Stimulated activated CD4-positive, alpha-beta T cell treated with anti-CD3 and anti-CD28 coated beads, TNF-alpha, amount 100 ng/mL, for 48 hours (primary cell): ENCODE measurements around the gene PTH1R.

Source experiments
- DNase-seq, 3 donors: peaks; one replicate each; pipeline ENCODE4 v3.0.0-alpha.2; 2020; ENCODE audit warnings: low read depth in 3 of 3

PTH1R gene

DNA sequence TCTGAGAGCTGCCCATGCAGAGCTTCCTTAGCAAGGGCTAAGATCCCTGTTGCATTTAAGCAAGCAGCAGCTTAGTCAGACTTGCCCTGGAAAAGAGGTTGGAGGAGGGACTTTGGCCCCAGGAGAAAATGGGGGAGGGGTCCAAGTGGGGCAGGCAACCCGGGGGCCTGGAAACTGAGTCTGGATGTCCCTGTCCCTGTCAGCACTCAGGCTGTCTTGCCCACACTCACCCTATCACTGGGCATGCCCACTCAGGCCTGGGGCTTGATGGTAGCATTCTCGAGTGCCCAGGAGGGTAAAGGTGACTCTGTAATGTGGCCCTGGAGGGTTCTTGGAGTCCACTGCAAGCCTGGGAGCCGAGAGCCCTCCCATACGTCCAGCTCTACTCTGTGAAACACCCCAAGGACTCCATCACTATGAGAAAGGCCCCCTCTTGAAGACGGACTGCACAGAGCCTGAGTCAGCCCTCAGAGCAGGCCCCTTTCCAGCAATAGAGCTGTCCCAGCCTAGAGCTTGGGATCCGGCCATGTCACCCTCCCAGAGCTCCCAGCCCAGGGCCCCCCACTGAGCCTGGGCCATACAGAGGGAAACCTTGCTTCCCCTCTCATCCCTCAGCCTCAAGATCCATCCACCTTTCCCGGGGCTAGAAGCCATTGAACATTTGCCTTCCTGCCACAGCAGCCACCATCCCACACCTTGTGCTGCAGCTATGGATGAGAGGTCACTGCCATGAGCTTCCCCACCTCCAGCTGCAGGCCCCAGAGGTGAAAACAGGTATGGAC is 27.6 kb upstream of the PTH1R start:
- DNase-seq, result no peak

DNA sequence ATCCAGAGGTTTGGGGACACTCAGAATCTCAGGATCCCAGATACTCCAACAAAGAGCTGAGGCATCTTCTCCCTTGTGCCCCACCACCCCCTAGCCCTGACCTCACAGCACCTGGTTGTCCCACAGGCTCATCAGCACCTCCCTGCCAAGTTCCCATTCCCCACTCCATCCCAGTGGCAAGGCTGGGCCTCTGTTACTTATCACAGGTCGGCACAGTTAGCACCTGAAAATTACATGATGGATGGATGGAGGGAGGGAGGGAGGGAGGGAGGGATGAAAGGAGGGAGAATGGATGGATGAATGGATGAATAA is 27.1 kb upstream of the PTH1R start:
- no peak for DNase-seq

DNA sequence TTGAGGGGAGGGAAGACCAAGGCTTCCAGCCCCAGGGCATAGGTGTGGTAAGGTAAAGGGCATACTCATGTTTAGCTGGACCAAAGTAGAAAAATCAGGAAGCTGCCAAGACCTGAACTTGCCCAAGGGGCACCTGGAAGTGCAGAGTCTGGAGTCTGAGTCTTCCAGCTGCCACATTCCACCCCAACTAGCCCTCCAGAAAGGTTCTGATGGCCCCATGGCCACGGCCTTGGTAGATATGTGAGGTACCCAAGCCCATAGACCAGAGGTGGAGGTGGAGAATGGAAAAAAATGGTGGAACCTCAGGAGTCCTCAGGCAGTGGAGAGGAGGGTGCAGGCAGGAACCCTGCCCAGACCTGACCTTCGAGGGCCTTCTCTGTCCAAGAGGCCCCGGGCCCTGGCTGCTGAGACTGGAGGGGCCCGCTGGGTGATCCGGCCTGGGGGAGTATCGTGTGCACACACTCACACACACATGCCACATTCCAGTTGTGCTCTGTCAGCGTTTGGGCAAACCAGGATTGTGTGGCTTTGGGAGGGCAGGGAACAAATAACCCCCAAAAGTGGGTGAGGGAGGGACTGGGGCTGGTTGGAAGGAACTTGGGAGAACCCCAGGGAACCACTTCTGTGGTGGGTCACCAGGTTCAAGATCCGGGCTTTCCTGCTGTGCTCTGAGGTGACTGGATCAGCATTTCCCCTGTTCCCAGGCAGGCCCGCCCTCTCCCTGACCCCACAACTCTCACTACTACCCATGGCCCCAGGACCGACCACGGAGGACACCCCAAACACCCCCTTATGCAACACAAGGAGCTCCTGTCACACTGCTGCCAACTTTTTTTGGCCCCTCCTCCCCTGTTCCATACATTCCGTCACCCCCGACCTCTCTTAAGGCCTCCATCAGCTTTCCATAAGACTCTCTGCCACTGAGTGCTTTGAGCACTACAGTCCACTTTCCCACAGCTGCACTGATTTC is 25.9 kb upstream of the PTH1R start:
- DNase-seq, result no peak

DNA sequence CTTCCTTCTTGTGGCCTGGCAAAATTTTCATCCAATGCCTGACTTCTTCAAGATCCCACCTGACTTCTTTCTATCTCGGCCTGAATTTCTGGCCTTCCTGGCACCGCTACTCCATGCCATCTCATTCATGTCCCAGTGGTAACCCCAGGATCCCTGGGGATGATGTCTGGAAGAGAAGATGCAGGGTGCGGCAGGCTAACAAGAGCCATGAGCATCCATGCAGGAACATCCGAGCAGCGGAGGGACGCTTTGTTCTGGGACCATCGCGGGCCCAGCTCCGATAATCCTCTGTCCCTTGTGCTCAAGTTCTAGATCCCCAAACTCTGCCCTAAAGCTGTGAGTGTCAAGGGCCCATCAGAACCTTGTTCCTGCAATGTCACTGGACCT is 25.2 kb upstream of the PTH1R start:
- no peak for DNase-seq

GRCh38 chr3:46852839-46853355 is 24.6 kb upstream of the PTH1R start:
- no peak for DNase-seq

DNA sequence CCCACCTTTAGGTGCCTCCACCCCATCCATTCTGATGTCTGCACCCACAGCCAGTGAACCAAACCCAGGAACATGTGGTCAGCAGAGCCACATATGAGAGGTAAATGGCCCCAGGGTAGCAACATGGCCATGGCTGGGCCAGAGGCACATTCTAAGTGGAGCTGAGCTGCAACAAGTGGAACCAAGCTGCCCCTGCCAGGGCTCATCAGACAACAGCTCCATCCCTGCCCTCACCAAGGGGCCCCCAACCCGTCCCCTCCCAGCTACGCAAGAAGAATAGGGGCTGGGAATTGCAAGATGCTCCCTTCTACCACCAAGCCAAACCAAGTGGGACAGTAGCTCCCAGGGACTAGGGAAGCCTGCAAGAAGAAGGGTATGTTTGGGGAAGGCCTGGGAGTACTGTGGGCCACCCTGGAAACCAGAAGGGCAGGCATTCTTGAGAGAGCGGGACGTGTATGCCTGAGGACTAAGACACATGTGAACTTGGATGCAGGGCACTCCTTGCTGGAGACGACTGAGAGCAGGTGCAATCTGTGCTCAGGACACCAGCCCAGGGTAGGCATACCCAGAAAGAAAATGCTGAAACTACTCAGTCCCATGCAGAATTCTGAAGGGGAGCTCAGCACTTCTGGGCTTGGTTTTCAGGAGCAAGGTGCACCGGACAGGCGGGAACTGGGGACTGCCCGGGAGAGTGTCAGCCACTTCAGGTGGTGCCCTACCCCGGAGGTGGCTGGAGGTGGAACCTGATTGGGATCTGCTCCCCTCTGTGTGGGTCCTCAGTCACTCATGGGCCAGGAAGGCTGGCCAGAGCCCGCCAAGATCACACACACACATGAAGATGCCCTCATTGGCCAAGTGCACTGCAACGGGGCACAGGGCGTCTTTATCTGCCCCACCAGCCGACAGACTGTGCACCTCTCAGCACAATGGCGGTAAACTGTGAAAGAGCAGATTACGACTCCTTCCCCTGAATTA is 23.8 kb upstream of the PTH1R start:
- DNase-seq, result no peak

DNA sequence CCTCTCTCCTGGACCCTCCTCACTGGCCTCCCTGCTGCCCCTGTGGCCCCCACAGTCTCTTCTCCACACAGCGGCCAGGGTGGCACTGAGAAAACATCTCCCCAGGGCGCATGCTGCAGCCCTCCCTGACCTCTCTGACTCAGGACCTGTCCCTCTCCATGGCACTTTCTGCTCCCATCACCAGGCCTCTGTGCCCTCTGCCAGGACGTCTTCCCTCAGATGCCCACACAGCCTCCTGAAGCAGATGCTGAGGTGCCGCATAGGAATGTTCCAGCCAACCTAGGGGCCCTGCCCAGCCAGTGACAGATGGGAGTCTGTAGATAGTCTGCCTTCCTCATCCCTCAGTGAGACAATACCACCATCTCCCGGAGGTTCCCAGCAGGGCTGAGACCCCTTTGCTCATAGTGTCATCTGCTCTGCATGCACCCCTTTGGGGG is 22.9 kb upstream of the PTH1R start:
- DNase-seq, result no peak

- DNase-seq, result no peak
Measured at GRCh38 chr3:46856576-46857471, 20.7 kb upstream of the PTH1R start.

DNA sequence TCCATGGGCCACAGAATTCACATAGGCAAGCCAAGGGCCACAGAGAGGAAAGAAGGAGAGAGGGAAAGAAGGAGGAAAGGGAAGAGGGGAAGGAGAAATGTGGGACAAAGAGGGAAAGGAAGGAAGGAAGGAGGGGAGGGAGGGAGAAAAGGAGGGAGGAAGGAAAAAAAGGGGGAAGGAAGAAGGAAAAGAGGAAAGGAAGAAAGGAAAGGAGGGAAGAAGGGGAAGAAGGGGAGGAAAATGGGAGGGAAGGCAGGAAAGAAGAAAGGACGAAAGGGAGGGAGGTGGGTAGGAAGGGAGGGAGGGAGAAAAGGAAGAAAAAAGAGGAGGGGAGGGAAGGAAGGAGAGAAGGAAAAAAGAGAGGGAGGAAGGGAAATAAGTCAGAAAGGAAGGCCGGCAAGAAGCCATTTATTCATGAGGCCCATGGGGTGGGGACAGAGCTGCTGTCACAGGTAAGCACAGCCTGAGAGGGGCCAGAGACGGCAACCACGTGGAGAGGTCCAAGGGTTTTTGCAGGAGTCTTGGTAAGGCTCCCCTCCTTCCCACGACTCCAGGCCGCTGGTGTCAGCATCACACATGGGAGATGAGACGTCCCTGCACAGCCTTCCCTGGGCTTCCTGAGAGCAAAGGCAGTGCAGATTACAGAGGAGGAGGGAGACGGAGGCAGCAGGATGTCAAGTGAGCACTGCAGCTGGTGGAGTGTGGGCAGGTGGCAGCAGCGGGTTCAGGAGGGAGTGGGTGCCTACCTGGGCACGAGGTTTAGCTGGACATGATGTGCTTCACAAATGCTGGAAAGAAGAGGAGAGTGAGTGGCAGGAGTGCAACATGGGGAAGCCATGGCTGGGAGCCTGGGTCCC is 19.8 kb upstream of the PTH1R start:
- DNase-seq, result no peak

- DNase-seq, result no peak
Measured at GRCh38 chr3:46858456-46858855, 19.1 kb upstream of the PTH1R start.

DNA sequence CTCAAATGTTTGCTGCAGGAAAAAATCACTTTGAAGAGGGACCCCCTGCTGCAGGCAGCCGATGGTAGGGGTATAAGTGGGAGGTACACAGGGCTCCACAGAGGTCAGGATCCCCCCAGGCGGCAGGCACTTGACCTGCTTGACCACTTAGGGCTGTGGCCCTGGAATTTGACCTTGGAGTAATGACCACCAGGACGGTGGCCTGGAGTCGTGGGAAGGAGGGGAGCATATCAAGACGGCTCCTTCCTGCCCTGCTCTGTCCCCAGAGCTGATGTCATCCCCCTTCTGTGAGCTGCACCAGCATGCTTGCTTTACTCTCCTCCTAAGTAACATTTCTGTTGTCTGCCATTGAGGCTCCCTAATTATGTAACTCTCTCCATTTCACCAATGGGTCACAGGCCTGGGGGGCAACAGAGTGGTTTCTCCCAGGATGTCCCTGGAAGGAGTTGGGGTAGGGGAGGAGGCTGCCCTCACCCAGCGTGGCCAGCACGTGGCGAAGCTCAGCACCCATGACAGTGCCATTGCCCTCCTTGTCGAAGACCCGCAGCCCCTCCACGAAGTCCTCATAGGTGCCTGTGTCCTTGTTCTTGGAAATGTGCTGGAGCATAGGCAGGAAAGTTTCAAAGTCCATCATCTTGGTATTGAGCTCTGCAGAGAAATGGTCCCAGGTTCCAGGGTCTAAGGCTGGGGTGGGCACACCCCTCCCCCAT is 18.4 kb upstream of the PTH1R start:
- DNase-seq, result no peak

DNA sequence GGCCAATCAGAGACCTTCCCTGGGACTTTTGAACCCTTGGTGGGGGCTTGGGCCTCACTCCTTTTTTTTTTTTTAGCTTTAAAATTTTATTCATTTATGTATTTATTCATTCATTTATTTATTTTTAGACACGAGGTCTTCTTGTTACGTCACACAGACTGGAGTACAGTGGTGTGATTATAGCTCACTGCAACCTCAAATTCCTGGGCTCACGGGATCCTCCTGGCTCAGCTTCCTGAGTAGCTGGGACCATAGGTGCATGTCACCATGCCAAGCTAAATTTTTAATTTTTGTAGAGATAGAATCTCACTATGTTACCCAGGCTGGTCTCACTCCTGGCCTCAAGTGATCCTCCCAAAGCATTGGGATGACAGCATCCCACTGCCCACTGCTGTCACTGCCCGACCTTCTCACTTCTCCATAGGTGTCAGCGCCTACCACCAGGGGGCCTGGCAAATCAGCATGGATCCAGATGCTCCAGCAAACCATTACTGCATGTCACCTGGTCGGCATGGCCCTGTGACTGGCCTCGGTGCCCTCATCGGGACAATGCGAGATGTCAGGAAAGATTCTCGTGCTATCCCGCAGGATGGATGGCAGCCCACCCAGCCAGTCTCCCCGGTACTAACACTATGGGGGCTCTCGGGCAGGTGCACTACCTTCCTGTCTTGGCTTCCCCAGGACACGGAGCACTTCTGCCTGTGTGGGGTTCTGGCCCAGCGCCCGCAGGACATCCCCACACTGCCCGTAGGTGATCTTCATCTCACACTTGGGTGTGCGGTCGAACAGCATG is 17.3 kb upstream of the PTH1R start:
- DNase-seq, result no peak

GRCh38 chr3:46860810-46861604 is 16.5 kb upstream of the PTH1R start:
- DNase-seq, result no peak

DNA sequence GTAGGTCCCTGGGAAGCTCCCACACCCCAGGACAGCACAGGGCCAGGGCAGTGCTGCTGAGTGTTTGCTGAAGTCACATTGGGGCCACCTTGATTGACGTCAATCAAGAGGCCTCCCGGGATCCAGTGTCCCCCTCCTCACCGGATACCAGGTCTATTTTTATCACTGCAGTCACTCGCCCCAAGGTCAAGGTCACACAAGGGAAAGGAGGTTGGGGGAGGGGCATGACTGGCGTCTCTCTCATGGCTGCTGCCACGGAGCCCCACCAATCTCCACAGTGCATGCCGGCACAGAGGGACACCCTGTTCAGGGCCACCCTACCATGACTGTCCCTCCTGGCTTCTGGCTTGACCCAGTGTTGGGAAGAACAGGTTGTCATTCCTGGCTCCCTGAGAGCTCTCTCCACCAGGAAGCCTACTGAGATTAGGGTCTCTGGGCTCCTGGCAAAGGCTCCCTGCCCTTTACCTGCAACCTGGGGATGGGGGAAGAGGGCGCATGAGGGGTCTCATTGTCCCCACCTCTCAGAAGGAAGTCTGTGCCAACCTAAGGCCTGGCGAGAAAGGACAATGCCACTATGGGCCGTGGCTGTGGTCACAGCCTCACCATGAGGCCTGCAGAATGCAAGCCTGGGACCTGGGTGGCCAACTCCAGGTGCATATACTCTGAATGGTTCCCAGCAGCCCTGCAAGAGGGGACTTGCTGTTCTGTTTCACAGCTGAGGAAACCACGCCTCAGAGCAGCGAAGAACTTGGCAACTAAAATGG is 15.7 kb upstream of the PTH1R start:
- DNase-seq, result no peak

GRCh38 chr3:46862369-46863025 is 15.0 kb upstream of the PTH1R start:
- no peak for DNase-seq

GRCh38 chr3:46863261-46863782 is 14.2 kb upstream of the PTH1R start, which contains the start of gene MYL3:
Gene MYL3 (minus strand): TSS chr3:46863444. CDS start chr3:46863390, 54 bp downstream.
- DNase-seq, result no peak
